H9 (cell line): ENCODE measurements around the gene HS6ST3. TPM values are rescaled to one million over a fixed set of nuclear protein-coding genes. Genes with fewer than 3 reads are reported as not detected.

Experiments
- DNase-seq: peaks from one replicate; pipeline ENCODE4 v3.0.0-alpha.2; 2017
- H2AFZ ChIP-seq: one replicate; pipeline ENCODE4 v1.6.1; 2013; ENCODE audit warnings: mild to moderate bottlenecking, low read length, control low read depth, moderate library complexity
- H2AK5ac ChIP-seq: 2 replicates; pipeline ENCODE4 v1.6.1; 2013; ENCODE audit warnings: low read length, control low read depth, mixed read lengths; ENCODE audit not compliant: insufficient read length
- H2BK120ac ChIP-seq: one replicate; pipeline ENCODE4 v1.6.1; 2013; ENCODE audit warnings: low read depth, mild to moderate bottlenecking, low read length, control low read depth, inconsistent platforms; ENCODE audit not compliant: poor library complexity, severe bottlenecking
- H2BK12ac ChIP-seq: 2 replicates; pipeline ENCODE4 v1.6.1; 2013; ENCODE audit warnings: low read length, control low read depth, mixed read lengths, low read depth; ENCODE audit not compliant: insufficient read length
- H2BK15ac ChIP-seq: 2 replicates; pipeline ENCODE4 v1.6.1; 2013; ENCODE audit warnings: low read depth, low read length, control low read depth
- H2BK20ac ChIP-seq: one replicate; pipeline ENCODE4 v1.6.1; 2013; ENCODE audit warnings: low read depth, mild to moderate bottlenecking, low read length, control low read depth, inconsistent platforms; ENCODE audit not compliant: poor library complexity, severe bottlenecking
- H2BK5ac ChIP-seq: 2 replicates; pipeline ENCODE4 v1.6.1; 2013; ENCODE audit warnings: low read length, control low read depth, mixed read lengths; ENCODE audit not compliant: insufficient read length
- H3K14ac ChIP-seq: 2 replicates; pipeline ENCODE4 v1.6.1; 2013; ENCODE audit warnings: low read length, control low read depth; ENCODE audit not compliant: insufficient read depth
- H3K18ac ChIP-seq: 2 replicates; pipeline ENCODE4 v1.6.1; 2013; ENCODE audit warnings: low read depth, mild to moderate bottlenecking, mixed read lengths, low read length, control low read depth; ENCODE audit not compliant: insufficient read length
- H3K23ac ChIP-seq: 2 replicates; pipeline ENCODE4 v1.6.1; 2013; ENCODE audit warnings: low read length, control low read depth, mixed read lengths, low read depth; ENCODE audit not compliant: insufficient read length
- H3K23me2 ChIP-seq: 2 replicates; pipeline ENCODE4 v1.6.1; 2013; ENCODE audit warnings: low read depth, mild to moderate bottlenecking, mixed read lengths, low read length, control low read depth; ENCODE audit not compliant: insufficient read length, poor library complexity, severe bottlenecking
- H3K27ac ChIP-seq: 2 replicates; pipeline ENCODE4 v1.5.1; 2013; ENCODE audit warnings: low read length, control low read depth, mixed read lengths, low read depth; ENCODE audit not compliant: insufficient read length
- H3K27me3 ChIP-seq: 2 replicates; pipeline ENCODE4 v1.6.1; 2013; ENCODE audit warnings: low read length, control low read depth, inconsistent platforms; ENCODE audit not compliant: insufficient read depth
- H3K4ac ChIP-seq: 2 replicates; pipeline ENCODE4 v1.6.1; 2013; ENCODE audit warnings: low read depth, mild to moderate bottlenecking, control low read depth, inconsistent platforms, low read length, moderate library complexity
- H3K4me1 ChIP-seq: 2 replicates; pipeline ENCODE4 v1.6.1; 2013; ENCODE audit warnings: low read length, control low read depth, inconsistent platforms; ENCODE audit not compliant: insufficient read depth
- H3K4me2 ChIP-seq: 2 replicates; pipeline ENCODE4 v1.6.1; 2013; ENCODE audit warnings: low read length, control low read depth, mixed read lengths; ENCODE audit not compliant: insufficient read length, insufficient read depth
- H3K56ac ChIP-seq: 2 replicates; pipeline ENCODE4 v1.6.1; 2013; ENCODE audit warnings: low read depth, mild to moderate bottlenecking, mixed read lengths, low read length, control low read depth; ENCODE audit not compliant: insufficient read length
- H3K79me1 ChIP-seq: 2 replicates; pipeline ENCODE4 v1.6.1; 2013; ENCODE audit warnings: low read depth, mild to moderate bottlenecking, moderate library complexity, low read length, control low read depth, inconsistent platforms; ENCODE audit not compliant: insufficient read depth, poor library complexity, severe bottlenecking
- H3K79me2 ChIP-seq: 2 replicates; pipeline ENCODE4 v1.6.1; 2013; ENCODE audit warnings: low read length, control low read depth, inconsistent platforms; ENCODE audit not compliant: insufficient read depth
- H3K9ac ChIP-seq: 2 replicates; pipeline ENCODE4 v1.6.1; 2013; ENCODE audit warnings: low read length, control low read depth, mixed read lengths; ENCODE audit not compliant: insufficient read length; ENCODE audit errors: extremely low read depth
- H3K9me3 ChIP-seq: one replicate; pipeline ENCODE4 v1.6.1; 2013; ENCODE audit warnings: low read depth, low read length, inconsistent platforms; ENCODE audit not compliant: control insufficient read depth
- H3T11ph ChIP-seq: one replicate; pipeline ENCODE4 v1.6.1; 2013; ENCODE audit warnings: mild to moderate bottlenecking, low read length, control low read depth, inconsistent platforms
- H4K20me1 ChIP-seq: one replicate; pipeline ENCODE4 v1.6.1; 2013; ENCODE audit not compliant: control insufficient read depth, insufficient read length, insufficient read depth
- H4K5ac ChIP-seq: 2 replicates; pipeline ENCODE4 v1.6.1; 2013; ENCODE audit warnings: low read depth, mild to moderate bottlenecking, mixed read lengths, low read length, control low read depth; ENCODE audit not compliant: insufficient read length
- H4K8ac ChIP-seq: replicated peaks from 2 replicates; pipeline ENCODE4 v1.6.1; 2013; ENCODE audit warnings: low read length, control low read depth, mixed read lengths, low read depth; ENCODE audit not compliant: insufficient read length
- H4K91ac ChIP-seq: 2 replicates; pipeline ENCODE4 v1.6.1; 2013; ENCODE audit warnings: low read depth, mild to moderate bottlenecking, moderate library complexity, mixed read lengths, low read length, control low read depth; ENCODE audit not compliant: insufficient read length
- H3K27ac Mint-ChIP-seq, 3 experiments: 2 replicates in 2 of 3; 3 replicates in 1 of 3; pipeline ENCODE4 v1.8.0; 2020 to 2021; ENCODE audit warnings: mixed read lengths in 3 of 3, mild to moderate bottlenecking in 1 of 3, moderate library complexity in 1 of 3
- H3K27me3 Mint-ChIP-seq: 2 replicates; pipeline ENCODE4 v1.8.0; 2021; ENCODE audit warnings: low read depth, mild to moderate bottlenecking, moderate library complexity, mixed read lengths
- H3K36me3 Mint-ChIP-seq, 3 experiments: 2 replicates in 2 of 3; 3 replicates in 1 of 3; pipeline ENCODE4 v1.8.0; 2020 to 2021; ENCODE audit warnings: low read depth in 3 of 3, mixed read lengths in 3 of 3; ENCODE audit not compliant: insufficient read depth in 1 of 3
- H3K4me1 Mint-ChIP-seq, 2 experiments: 2 replicates each; pipeline ENCODE4 v1.8.0; 2020; ENCODE audit warnings: mixed read lengths in 2 of 2
- H3K4me3 Mint-ChIP-seq, 2 experiments: 2 replicates in 1 of 2; 3 replicates in 1 of 2; pipeline ENCODE4 v1.8.0; 2020 to 2021; ENCODE audit warnings: mild to moderate bottlenecking in 2 of 2, mixed read lengths in 2 of 2, moderate library complexity in 1 of 2
- H3K9me3 Mint-ChIP-seq, 2 experiments: 2 replicates in 1 of 2; 3 replicates in 1 of 2; pipeline ENCODE4 v1.8.0; 2020; ENCODE audit warnings: mild to moderate bottlenecking in 2 of 2, mixed read lengths in 2 of 2, moderate library complexity in 1 of 2
- WGBS: extraction: QIAGEN DNeasy Blood & Tissue Kit; methylation state at CpG from one replicate; pipeline ENCODE4 v1.1.7; 2013; ENCODE audit warnings: missing lambda C conversion rate, low lambda C conversion rate, mixed read lengths; ENCODE audit not compliant: insufficient read length; ENCODE audit errors: extremely low coverage; 5-methylcytosine and 5-hydroxymethylcytosine counted together
- total RNA-seq: library from RNA; stranded (reverse); gene quantifications from 2 replicates; pipeline ENCODE4 v1.2.1, GENCODE V29; 2021
- TF ChIP-seq, protein P1 (sequence below): fragments of 200-600 bp; sonication (generic); conservative IDR thresholded peaks from 3 replicates; pipeline ENCODE4 v1.8.0; 2021; ENCODE audit warnings: antibody characterized with exemption, mild to moderate bottlenecking

The HS6ST3 gene
- total RNA-seq, 1 experiment from 2014 or later = 0.44 TPM

DNA sequence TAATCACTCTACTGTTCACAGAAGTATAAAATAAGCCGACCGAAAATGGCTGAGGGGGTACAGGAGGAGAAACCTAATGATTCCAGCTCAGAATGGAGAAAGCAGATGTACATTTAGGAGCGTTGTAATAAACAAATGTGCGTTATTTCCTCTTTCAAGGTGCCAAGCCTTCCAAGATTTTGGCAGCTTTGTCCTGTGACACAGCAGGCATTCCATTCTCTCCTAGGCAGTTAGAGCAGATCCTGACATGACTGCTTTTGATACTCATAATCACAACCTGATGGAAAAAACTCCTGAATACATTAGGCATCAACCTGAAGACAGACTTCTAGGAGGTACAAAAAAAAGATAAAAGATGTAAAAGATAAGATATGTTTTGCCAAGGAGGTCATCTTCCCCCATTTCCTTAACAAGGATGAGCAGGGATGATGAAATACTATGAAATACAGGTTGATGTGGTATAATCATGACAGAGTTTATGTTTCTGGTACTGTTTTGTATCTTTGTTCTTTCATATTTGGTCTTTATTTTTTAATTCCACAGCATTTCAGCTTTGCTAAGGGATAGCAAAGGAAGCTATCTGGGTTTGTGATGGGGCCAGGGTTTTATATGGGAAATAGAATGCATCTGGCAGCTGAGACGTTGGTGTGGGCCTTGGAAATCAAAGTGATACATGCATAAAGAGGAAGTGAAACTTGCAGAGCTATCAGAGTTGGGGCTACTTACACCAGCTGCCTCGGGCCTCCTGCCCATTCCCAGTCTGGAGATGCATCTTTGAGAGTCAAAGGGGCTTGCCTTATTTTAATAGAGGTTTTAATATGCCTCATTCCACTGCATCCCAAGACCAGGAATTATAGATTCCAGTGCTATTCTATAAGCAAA lies 681.8 kb downstream of the HS6ST3 start:
- no peak overlapping the region for H3K27ac ChIP-seq
- TF ChIP-seq, protein P1, sequence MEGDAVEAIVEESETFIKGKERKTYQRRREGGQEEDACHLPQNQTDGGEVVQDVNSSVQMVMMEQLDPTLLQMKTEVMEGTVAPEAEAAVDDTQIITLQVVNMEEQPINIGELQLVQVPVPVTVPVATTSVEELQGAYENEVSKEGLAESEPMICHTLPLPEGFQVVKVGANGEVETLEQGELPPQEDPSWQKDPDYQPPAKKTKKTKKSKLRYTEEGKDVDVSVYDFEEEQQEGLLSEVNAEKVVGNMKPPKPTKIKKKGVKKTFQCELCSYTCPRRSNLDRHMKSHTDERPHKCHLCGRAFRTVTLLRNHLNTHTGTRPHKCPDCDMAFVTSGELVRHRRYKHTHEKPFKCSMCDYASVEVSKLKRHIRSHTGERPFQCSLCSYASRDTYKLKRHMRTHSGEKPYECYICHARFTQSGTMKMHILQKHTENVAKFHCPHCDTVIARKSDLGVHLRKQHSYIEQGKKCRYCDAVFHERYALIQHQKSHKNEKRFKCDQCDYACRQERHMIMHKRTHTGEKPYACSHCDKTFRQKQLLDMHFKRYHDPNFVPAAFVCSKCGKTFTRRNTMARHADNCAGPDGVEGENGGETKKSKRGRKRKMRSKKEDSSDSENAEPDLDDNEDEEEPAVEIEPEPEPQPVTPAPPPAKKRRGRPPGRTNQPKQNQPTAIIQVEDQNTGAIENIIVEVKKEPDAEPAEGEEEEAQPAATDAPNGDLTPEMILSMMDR = no peak

More for the DNA sequence above, 681.8 kb downstream of the HS6ST3 start:
- H2BK120ac ChIP-seq = no peak overlapping the region
- no peak overlapping the region for H3K4me3 Mint-ChIP-seq
- H3K9me3 Mint-ChIP-seq = peaks cover 0 to 2% of the 10 kb centered on the region in 2 experiments; a peak in 1 of 5 replicates
- H3K18ac ChIP-seq = no peak overlapping the region
- H2BK12ac ChIP-seq = no peak overlapping the region
- no peak overlapping the region for H4K91ac ChIP-seq
- no peak overlapping the region for H4K5ac ChIP-seq
- no peaks in the 10 kb centered on the region for H4K20me1 ChIP-seq
- no peak overlapping the region for H3K23ac ChIP-seq
- no peak overlapping the region for H4K8ac ChIP-seq
- H3K4me1 Mint-ChIP-seq = peaks cover 13 to 26% of the 10 kb centered on the region in 2 experiments
- no peak overlapping the region for H3K14ac ChIP-seq
- no peaks in the 10 kb centered on the region for H3K27me3 Mint-ChIP-seq
- H2AK5ac ChIP-seq = no peak overlapping the region
- peaks cover 4% of the 10 kb centered on the region; the same call in 1 of the 2 replicates for H3K4me1 ChIP-seq
- no peak overlapping the region for H3K4me2 ChIP-seq
- H3K27me3 ChIP-seq = no peaks in the 10 kb centered on the region
- DNase-seq = no peak
- no peak overlapping the region for H3K4ac ChIP-seq
- no peak overlapping the region for H3K9ac ChIP-seq
- H2BK15ac ChIP-seq = no peak overlapping the region
- H2AFZ ChIP-seq = no peak overlapping the region
- H3K23me2 ChIP-seq = no peaks in the 10 kb centered on the region
- H2BK20ac ChIP-seq = no peak overlapping the region
- no CpG with 5 or more reads among the region's 6 CpGs for WGBS
- H3K56ac ChIP-seq = no peak overlapping the region
- no peaks in the 10 kb centered on the region for H3K79me2 ChIP-seq
- H3K79me1 ChIP-seq = no peaks in the 10 kb centered on the region
- no peak overlapping the region for H2BK5ac ChIP-seq
- H3K9me3 ChIP-seq = no peaks in the 10 kb centered on the region
- peaks cover 0 to 2% (median 0%) of the 10 kb centered on the region in 3 experiments; a peak in 2 of 7 replicates for H3K36me3 Mint-ChIP-seq
- H3K27ac Mint-ChIP-seq = 0 out of 7 replicates have a peak overlapping the region, but pooled peaks of 1 of the 3 experiments have one; percentile 4
- H3T11ph ChIP-seq = no peak overlapping the region
